HG03095 (cell line): ENCODE measurements around the gene KCNG1.
A peak's percentile ranks its signal among the peaks of the same experiment; 100 is the strongest.
"Not testable (repeated sequence)": the region's sequence is repeated elsewhere in the genome, so short reads cannot be mapped to it uniquely, and the experiment has no call there.

Source experiments
- ATAC-seq: cut with Tn5 transposase; IDR thresholded peaks from one replicate; pipeline ENCODE4 v1.9.1; 2021; ENCODE audit warnings: moderate library complexity; ENCODE audit not compliant: unreplicated experiment

Gene KCNG1

GRCh38 chr20:50992336-50992732 lies 30.6 kb downstream of the KCNG1 start:
- no peak for ATAC-seq

GRCh38 chr20:50991076-50991475 lies 31.8 kb downstream of the KCNG1 start:
- no peak for ATAC-seq

GRCh38 chr20:50987493-50988210 lies 35.3 kb downstream of the KCNG1 start:
- no peak for ATAC-seq

- ATAC-seq, result no peak
Observed at GRCh38 chr20:50983321-50983720, 39.6 kb downstream of the KCNG1 start.

- no peak for ATAC-seq
Observed at GRCh38 chr20:50982363-50982762, 40.5 kb downstream of the KCNG1 start.

GRCh38 chr20:50981714-50982048 lies 41.2 kb downstream of the KCNG1 start:
- no peak for ATAC-seq

GRCh38 chr20:50980851-50981713 lies 41.8 kb downstream of the KCNG1 start:
- ATAC-seq, result no peak

GRCh38 chr20:50980071-50980681 lies 42.7 kb downstream of the KCNG1 start:
- ATAC-seq, result no peak

GRCh38 chr20:50978533-50978932 lies 44.4 kb downstream of the KCNG1 start:
- not testable (repeated sequence) for ATAC-seq

GRCh38 chr20:50977066-50978021 lies 45.6 kb downstream of the KCNG1 start:
- no peak for ATAC-seq

GRCh38 chr20:50975701-50976330 lies 47.1 kb downstream of the KCNG1 start:
- no peak for ATAC-seq

- ATAC-seq, result no peak
Observed at GRCh38 chr20:50969912-50970311, 53.0 kb downstream of the KCNG1 start.

- ATAC-seq, result no peak
Observed at GRCh38 chr20:50969435-50969834, 53.5 kb downstream of the KCNG1 start.

GRCh38 chr20:50968289-50968688 lies 54.6 kb downstream of the KCNG1 start:
- no peak for ATAC-seq

- ATAC-seq, result no peak
Observed at GRCh38 chr20:50967586-50967985, 55.3 kb downstream of the KCNG1 start.

- ATAC-seq, result no peak
Observed at GRCh38 chr20:50959543-50960126, 63.3 kb downstream of the KCNG1 start.

GRCh38 chr20:50958615-50959542 lies 64.0 kb downstream of the KCNG1 start, which contains the start of gene MOCS3:
TSS of gene MOCS3 (plus strand) at chr20:50958818. CDS start at chr20:50958843, 25 bp downstream.
- peak; percentile 75 for ATAC-seq

- peak; percentile 76 for ATAC-seq
Observed at GRCh38 chr20:50957798-50958614, 64.9 kb downstream of the KCNG1 start, which contains the start of gene DPM1. TSS of gene DPM1 (minus strand) at chr20:50958532. CDS start at chr20:50958523, 9 bp downstream.
